C4-2B (cell line): ENCODE measurements around the gene GP5.

Source experiments
- ZFX ChIP-seq: fragments of 450-650 bp; IDR thresholded peaks from 2 replicates; pipeline ENCODE4 v1.6.1; 2017
- TF ChIP-seq, protein P1 (sequence below): fragments of 450-650 bp; conservative IDR thresholded peaks from 2 replicates; pipeline ENCODE4 v1.5.1; 2017; ENCODE audit warnings: mild to moderate bottlenecking

DNA sequence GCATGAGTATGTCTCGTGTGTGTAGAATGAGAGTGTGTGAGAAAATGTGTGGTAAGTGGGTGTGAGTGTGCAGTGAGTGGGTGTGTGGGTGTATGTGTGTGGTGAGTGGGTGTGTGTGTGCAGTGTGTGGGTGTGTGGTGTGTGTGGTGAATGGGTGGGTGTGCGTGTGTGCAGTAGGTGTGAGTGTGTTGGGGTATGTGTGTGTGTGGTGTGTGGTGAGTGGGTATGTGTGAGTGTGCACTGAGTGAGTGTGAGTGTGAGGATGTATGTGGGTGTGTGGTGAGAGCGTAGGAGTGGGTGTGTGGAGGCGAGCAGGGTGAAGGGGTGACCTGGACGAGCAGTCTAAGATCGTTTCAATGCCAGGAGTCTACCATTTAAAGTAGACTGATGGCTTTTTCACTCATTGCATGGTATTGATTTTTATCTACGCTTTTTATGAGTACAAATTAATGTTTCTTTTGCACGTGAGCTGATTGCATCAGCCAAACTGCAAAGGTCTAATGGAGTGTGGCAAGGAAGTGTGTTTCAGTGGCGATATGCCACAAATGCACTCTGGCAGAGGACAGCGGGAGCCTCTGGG is 46.3 kb downstream of the GP5 start:
- TF ChIP-seq, protein P1, sequence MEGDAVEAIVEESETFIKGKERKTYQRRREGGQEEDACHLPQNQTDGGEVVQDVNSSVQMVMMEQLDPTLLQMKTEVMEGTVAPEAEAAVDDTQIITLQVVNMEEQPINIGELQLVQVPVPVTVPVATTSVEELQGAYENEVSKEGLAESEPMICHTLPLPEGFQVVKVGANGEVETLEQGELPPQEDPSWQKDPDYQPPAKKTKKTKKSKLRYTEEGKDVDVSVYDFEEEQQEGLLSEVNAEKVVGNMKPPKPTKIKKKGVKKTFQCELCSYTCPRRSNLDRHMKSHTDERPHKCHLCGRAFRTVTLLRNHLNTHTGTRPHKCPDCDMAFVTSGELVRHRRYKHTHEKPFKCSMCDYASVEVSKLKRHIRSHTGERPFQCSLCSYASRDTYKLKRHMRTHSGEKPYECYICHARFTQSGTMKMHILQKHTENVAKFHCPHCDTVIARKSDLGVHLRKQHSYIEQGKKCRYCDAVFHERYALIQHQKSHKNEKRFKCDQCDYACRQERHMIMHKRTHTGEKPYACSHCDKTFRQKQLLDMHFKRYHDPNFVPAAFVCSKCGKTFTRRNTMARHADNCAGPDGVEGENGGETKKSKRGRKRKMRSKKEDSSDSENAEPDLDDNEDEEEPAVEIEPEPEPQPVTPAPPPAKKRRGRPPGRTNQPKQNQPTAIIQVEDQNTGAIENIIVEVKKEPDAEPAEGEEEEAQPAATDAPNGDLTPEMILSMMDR = no peak
- TF ChIP-seq ZFX = no peak
